ENCODE data around the gene AMOT.

The AMOT gene

DNA sequence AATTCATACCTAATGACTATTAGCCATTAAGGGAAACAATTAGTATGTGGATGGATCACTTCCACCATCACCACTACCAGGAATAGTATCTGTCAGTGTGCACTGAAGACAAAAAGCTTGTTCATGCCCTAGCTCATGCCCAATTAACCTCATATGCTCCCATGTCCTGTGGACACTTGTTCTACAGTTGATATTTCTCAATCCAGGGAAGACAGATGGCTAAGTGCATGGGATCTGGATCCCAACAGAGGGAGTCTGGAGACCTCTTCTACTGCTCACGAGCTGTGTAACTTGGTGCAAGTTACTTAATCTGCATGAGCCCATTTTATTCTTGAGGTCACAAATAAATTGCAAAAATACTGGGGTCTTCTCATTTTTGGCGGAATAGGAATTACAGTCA, 23.7 kb downstream of the AMOT start:
- Histone ChIP-seq H3K4me2 (ENCODE audit: low read depth, low read length, poor library complexity, severe bottlenecking) (no peak overlapping the region), H3K9me2 (replicated peaks; ENCODE audit: low read depth, low read length) (no peaks in the 10 kb centered on the region), H3K36me3 (ENCODE audit: insufficient read depth, low read length) (peaks cover 4% of the 10 kb centered on the region; the same call in 1 of the 2 replicates), H4K20me1 (ENCODE audit: insufficient read depth, low read length, poor library complexity, severe bottlenecking) (no peaks in the 10 kb centered on the region), H3K9ac (ENCODE audit: low read depth, low read length, poor library complexity, severe bottlenecking) (no peak overlapping the region), H3K79me2 (ENCODE audit: insufficient read depth, low read length) (no peaks in the 10 kb centered on the region), H3K9me3 (ENCODE audit: insufficient read depth, low read depth, low read length) (no peaks in the 10 kb centered on the region), H3K27me3 (ENCODE audit: insufficient read depth, low read length, poor library complexity, severe bottlenecking) (no peaks in the 10 kb centered on the region), H3K4me3 (ENCODE audit: low read length, poor library complexity, severe bottlenecking) (no peak overlapping the region), H3F3A (ENCODE audit: low read depth) (no peaks in the 10 kb centered on the region), H3K4me1 (ENCODE audit: insufficient read depth, low read length, poor library complexity, severe bottlenecking) (peaks cover 15% of the 10 kb centered on the region), H2AFZ (ENCODE audit: low read length) (no peak overlapping the region)
- no peak for TF ChIP-seq CTCF (conservative IDR thresholded peaks at IDR 0.05; ENCODE audit: low read length)
- TF ChIP-seq EZH2phosphoT487 (IDR thresholded peaks at IDR 0.05; ENCODE audit: borderline replicate concordance): no peak

GRCh38 chrX:112814496-112814895, 26.1 kb downstream of the AMOT start:
- no peak overlapping the region for H3K4me2 ChIP-seq (ENCODE audit: low read depth, low read length, poor library complexity, severe bottlenecking)
- no peak overlapping the region for H3K9ac ChIP-seq (ENCODE audit: low read depth, low read length, poor library complexity, severe bottlenecking)
- H4K20me1 ChIP-seq (ENCODE audit: insufficient read depth, low read length, poor library complexity, severe bottlenecking): no peaks in the 10 kb centered on the region
- TF ChIP-seq CTCF (conservative IDR thresholded peaks at IDR 0.05; ENCODE audit: low read length): no peak
- TF ChIP-seq EZH2phosphoT487 (IDR thresholded peaks at IDR 0.05; ENCODE audit: borderline replicate concordance): no peak
- no peaks in the 10 kb centered on the region for H3K9me3 ChIP-seq (ENCODE audit: insufficient read depth, low read depth, low read length)
- H3K4me1 ChIP-seq (ENCODE audit: insufficient read depth, low read length, poor library complexity, severe bottlenecking): no peaks in the 10 kb centered on the region
- H3K79me2 ChIP-seq (ENCODE audit: insufficient read depth, low read length): no peaks in the 10 kb centered on the region
- peaks cover 14% of the 10 kb centered on the region; the same call in 1 of the 2 replicates for H3K36me3 ChIP-seq (ENCODE audit: insufficient read depth, low read length)
- H3K4me3 ChIP-seq (ENCODE audit: low read length, poor library complexity, severe bottlenecking): no peak overlapping the region
- no peak overlapping the region for H2AFZ ChIP-seq (ENCODE audit: low read length)
- H3K9me2 ChIP-seq (replicated peaks; ENCODE audit: low read depth, low read length): no peaks in the 10 kb centered on the region
- no peaks in the 10 kb centered on the region for H3K27me3 ChIP-seq (ENCODE audit: insufficient read depth, low read length, poor library complexity, severe bottlenecking)
- H3F3A ChIP-seq (ENCODE audit: low read depth): no peaks in the 10 kb centered on the region

DNA sequence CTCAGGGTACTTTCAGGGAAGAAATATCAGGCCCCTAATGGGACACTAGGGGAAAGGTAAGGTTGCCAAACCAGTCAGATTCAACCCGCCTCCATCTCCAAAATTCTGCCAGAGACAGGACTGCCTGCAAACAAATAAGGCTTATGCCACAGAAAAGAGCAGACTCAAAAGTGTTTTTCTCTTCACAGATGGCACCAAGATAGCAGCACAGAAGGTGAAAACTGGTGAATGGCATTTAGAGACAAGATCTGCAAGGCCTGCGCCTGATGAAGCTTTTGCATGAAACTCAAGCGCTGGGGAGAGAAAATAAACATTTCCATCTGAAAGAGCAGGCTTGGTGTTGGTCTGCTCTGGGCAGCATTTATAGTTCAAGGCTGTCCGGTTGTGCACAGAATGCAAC, 27.9 kb downstream of the AMOT start:
- TF ChIP-seq CTCF (conservative IDR thresholded peaks at IDR 0.05; ENCODE audit: low read length) (no peak), EZH2phosphoT487 (IDR thresholded peaks at IDR 0.05; ENCODE audit: borderline replicate concordance) (no peak)
- H3K36me3 ChIP-seq (ENCODE audit: insufficient read depth, low read length): peaks cover 31% of the 10 kb centered on the region; the same call in 1 of the 2 replicates
- H3K4me3 ChIP-seq (ENCODE audit: low read length, poor library complexity, severe bottlenecking): no peak overlapping the region

More for the DNA sequence above, 27.9 kb downstream of the AMOT start:
- no peak overlapping the region for H3K9ac ChIP-seq (ENCODE audit: low read depth, low read length, poor library complexity, severe bottlenecking)
- H3F3A ChIP-seq (ENCODE audit: low read depth): no peaks in the 10 kb centered on the region
- H3K9me3 ChIP-seq (ENCODE audit: insufficient read depth, low read depth, low read length): no peaks in the 10 kb centered on the region
- no peaks in the 10 kb centered on the region for H4K20me1 ChIP-seq (ENCODE audit: insufficient read depth, low read length, poor library complexity, severe bottlenecking)
- H3K27me3 ChIP-seq (ENCODE audit: insufficient read depth, low read length, poor library complexity, severe bottlenecking): no peaks in the 10 kb centered on the region
- no peak overlapping the region for H3K4me2 ChIP-seq (ENCODE audit: low read depth, low read length, poor library complexity, severe bottlenecking)
- H3K4me1 ChIP-seq (ENCODE audit: insufficient read depth, low read length, poor library complexity, severe bottlenecking): no peaks in the 10 kb centered on the region
- no peaks in the 10 kb centered on the region for H3K9me2 ChIP-seq (replicated peaks; ENCODE audit: low read depth, low read length)
- no peaks in the 10 kb centered on the region for H3K79me2 ChIP-seq (ENCODE audit: insufficient read depth, low read length)
- no peak overlapping the region for H2AFZ ChIP-seq (ENCODE audit: low read length)

All from Loucy (cell line).